Measurements from ENCODE around the gene PAGE2.
"Not testable (repeated sequence)": the region's sequence is repeated elsewhere in the genome, so short reads cannot be mapped to it uniquely, and the experiment has no call there.

PAGE2 gene

DNA sequence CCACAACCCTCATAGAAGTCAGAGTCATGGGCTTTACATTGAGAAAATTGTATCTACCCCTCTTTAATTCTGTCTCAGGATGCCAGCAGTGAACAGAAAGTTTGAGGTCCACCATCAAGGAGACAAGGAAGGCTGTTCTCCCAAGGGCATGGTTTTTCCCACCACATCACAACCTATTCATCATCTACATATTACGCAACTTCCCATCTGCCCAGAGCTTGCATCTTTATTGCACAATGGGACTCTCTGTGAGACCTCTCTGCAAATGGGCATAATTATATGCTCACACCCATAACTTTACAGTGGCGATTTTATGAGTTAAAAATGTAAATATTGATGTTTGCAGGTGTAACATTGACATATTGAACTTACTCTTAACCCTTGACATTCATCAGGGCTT is 38.9 kb downstream of the PAGE2 start:
- no peak for DNase-seq

DNA sequence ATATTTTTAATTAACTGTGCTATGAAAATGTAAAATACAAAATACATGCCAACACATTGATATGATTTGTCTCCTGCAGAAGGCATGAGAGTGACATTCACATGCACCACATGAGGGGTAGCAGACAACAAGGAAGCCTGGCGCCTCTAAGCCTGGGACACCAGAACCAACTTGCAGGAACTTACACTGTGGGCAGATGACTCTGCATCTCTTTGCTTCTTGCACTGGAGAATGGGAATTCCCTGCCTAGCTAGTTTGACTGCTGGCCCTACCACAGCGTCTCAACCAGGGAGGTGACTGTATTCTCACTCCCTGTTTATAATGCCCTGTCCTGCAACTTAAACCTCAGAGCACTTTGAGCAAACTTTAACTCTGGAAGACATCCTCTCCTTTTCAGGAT is 40.5 kb downstream of the PAGE2 start:
- no peak for DNase-seq

DNA sequence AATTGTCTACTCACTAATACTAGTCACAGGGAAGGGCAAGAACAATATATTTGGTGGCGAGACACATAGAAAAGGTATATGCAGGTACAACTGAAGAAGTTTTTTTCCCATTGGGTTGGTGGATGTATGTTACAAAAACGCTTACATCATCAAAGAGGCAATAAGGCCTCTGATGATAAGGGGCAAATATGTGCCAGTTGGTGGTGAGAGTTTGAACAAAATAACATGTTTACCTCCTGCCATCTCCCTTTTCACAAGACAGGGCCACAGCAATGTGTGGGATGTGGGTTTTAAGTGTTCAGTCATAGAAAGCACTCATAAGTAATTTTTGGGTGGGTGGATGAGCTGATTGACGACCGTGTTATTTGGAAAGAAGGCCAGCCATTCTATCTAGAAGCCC is 41.7 kb downstream of the PAGE2 start:
- DNase-seq = no peak

DNA sequence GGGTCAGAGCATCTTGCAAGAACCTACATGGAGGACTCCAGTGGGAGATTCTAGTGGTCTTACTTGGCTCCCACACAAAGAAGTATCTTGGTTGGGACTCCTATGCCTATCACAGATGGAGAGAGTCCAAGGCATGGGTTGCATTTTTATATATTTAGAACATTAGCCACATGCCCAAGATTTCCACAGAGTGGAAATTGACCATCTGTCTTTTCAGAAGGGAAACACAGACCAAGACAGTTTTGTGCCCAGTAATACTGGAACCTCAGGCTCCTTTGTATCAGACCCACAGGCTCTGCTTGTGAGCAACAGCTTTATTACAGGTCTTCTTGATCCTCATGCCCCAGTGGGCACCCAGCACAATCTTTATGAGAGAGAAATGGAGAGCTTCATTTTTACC is 43.6 kb downstream of the PAGE2 start:
- DNase-seq = no peak

DNA sequence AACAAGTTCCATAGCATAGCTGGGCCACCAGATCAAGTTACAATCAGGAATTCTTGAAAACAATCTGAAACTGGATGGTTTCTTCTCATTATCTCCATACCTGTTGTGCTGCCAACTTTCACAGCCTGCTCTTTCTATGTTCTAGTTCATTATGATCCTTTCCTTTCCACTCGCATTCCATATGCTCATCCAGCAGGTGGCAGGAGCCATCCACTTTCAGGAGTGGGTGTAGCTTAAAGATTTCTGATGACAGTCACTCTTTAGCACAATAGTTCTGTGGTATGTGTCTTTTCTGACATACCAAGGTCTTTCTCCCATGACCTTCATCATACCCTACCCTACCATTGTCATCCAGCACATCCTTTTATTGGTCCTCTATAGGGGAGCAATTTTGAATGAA is 46.4 kb downstream of the PAGE2 start:
- DNase-seq = peak; percentile 20

DNA sequence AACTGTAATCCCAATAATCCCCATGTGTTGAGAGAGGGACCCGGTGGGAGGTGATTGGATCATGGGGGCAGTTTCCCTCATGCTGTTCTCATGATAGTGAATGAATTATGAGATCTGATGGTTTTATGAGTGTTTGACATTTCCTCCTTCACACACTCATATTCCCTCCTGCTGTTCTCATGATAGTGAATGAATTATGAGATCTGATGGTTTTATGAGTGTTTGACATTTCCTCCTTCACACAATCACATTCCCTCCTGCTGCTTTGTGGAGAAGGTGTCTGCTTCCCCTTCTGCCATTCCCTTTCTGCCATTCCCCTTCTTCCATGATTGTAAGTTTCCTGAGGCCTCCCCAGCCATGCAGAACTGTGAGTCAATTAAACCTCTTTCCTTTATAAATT is 52.0 kb downstream of the PAGE2 start:
- DNase-seq = not testable (repeated sequence)
